ENCODE measurements around the gene PAK5.

PAK5 gene

GRCh38 chr20:9626357-9626756, 212.5 kb downstream of the PAK5 start:
- H3K4me3 ChIP-seq (ENCODE audit: low read depth, low read length): no peak overlapping the region

GRCh38 chr20:9617940-9618339, 220.9 kb downstream of the PAK5 start:
- no peak overlapping the region for H3K4me3 ChIP-seq (ENCODE audit: low read depth, low read length)

DNA sequence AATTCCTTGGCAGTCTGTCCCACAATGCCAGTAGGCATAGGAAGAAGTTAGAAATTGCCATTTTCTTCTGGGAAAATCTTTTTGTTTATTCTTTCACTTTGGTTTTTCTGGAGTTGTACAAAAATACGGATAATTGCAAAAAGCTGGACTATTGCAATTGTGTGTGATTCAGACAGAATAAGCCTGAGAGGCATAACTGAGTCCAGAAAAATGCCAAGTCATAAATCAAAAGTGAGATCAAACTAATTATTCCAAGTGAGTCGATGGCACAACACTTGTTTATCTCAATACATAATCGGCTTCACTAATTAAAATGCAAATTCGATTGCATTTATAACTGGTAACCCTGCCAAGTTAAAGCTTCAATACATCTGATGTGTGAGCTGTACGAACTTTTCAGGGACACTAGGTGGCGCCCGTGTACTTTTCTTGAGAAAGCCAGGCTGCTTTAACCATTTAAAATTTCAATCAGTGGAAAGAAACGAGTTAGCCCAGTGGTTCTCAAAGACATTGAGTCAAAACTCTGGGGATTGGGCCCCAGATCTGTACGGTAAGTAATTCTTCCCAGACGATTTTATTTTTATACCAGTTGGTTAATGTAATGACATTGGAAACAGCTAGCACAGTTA, 221.9 kb downstream of the PAK5 start:
- H3K4me3 ChIP-seq (ENCODE audit: low read depth, low read length): no peak overlapping the region

DNA sequence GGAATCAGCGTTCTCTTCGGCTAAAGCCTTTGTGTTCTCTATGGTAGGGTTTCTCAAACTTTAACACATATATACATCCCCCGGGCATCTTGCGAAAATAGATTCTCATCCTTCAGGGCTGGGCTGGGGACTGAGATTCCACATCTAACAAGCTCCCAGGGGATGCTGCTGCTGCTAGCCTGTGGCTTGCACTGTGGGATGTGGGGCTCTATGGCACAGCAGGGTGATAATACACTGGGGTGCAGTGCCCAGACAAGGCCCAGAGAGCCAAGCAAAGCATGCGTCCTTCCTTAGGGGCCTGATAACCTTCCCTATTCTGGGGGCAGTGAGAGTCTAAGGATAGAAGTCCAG, 222.4 kb downstream of the PAK5 start:
- H3K4me3 ChIP-seq (ENCODE audit: low read depth, low read length): no peak overlapping the region

GRCh38 chr20:9615766-9616454, 223.0 kb downstream of the PAK5 start:
- no peak overlapping the region for H3K4me3 ChIP-seq (ENCODE audit: low read depth, low read length)

DNA sequence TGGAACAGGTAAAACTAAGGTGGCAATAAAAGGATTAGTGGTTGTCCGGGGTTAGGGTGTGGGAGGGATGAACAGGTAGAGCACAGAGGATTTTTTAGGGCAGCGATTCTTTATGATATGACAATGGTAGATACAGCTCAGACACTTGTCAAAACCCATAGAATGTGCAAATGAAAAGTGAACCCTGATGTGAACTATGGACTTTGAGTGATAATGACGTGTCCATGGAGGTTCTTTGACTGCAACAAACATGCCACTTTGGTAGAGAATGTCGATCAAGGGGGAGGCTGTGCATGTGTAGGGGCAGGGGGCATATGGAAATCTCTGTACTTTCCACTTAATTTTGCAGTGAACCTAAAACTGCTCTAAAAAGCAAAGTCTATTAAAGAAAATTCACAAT, 223.8 kb downstream of the PAK5 start:
- H3K4me3 ChIP-seq (ENCODE audit: low read depth, low read length): no peak overlapping the region

GRCh38 chr20:9613871-9614270, 225.0 kb downstream of the PAK5 start:
- no peak overlapping the region for H3K4me3 ChIP-seq (ENCODE audit: low read depth, low read length)

DNA sequence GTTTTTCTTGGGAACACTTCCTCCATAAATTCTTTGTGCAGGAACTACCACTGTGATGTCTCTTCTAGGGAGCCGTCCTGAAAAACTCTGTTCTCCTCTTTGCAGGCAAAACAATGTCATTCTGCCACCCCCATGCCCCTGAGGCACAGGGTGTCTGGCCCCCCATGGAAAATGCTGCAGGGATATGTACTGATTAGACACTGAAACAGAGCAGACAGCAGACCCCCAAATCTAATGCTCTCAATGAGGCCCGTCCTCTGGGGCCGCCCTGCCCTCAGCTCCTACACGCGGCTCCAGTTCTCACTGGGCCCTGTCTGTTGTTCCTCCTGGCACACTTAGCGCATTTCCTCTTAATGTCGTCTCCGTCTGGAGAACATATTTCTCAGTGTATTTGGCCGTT, 227.0 kb downstream of the PAK5 start:
- no peak overlapping the region for H3K4me3 ChIP-seq (ENCODE audit: low read depth, low read length)

DNA sequence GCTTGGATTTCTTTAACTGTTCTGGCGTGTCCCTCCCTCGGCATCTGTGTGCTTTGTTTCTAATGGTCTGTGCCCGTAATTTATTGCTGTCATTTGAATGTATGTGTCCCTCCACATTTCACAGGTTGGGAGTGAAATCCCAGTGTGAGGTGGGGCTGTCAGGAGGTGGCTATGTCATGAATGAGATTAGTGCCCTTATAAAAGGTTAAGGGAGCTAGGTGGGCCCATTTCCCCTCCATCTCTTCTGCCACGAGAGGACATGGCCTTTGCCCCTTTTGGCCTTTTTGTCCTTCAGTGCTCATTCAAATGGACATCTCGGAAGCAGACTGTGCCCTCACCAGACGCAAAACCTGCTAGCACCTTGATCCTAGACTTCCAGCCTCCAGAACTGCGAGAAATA, 228.2 kb downstream of the PAK5 start:
- no peak overlapping the region for H3K4me3 ChIP-seq (ENCODE audit: low read depth, low read length)

GRCh38 chr20:9609887-9610502, 228.9 kb downstream of the PAK5 start:
- H3K4me3 ChIP-seq (ENCODE audit: low read depth, low read length): no peak overlapping the region

- no peak overlapping the region for H3K4me3 ChIP-seq (ENCODE audit: low read depth, low read length)
Measured at GRCh38 chr20:9608639-9609340, 230.1 kb downstream of the PAK5 start.

- H3K4me3 ChIP-seq (ENCODE audit: low read depth, low read length): no peak overlapping the region
Measured at GRCh38 chr20:9602847-9603183, 236.1 kb downstream of the PAK5 start.

DNA sequence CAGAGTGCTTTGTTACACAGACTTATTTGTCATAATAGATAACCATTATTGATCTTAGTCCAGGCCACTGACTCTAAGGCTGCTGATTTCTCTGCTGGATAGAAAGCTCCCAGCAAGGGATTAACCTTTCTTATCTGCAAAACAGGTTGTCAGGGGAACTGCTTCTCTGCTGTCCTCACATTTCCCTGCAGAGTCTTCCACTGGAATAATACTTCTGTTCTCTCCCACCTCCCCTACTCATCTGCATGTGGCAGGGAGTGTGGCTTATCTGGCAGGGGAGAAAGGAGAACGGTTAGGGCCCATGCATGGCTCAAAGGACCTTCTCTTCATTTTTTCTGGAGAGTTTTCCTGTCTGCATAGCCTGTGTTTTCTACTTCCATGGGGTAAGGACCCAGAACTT, 238.3 kb downstream of the PAK5 start:
- no peak overlapping the region for H3K4me3 ChIP-seq (ENCODE audit: low read depth, low read length)

GRCh38 chr20:9597547-9597946, 241.3 kb downstream of the PAK5 start:
- H3K4me3 ChIP-seq (ENCODE audit: low read depth, low read length): no peak overlapping the region

DNA sequence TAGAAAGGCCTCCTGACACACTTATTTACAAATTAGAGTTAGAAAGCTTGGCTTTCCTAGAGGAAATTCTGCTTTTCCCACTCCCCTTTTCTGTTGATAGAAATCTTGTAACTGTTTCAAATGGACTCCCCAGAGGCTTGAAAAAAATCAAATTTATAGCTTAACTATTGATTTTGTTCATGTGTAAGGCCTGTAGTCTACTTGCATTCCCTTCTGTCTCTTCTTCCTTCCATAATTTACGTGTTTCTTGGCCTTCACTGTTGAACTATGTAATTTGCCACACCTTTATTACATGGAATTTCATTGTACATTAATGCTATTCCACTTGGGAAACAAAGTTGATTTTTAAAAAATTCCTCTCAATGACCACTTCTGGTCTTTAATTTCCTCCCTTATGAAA, 243.1 kb downstream of the PAK5 start:
- H3K4me3 ChIP-seq (ENCODE audit: low read depth, low read length): no peak overlapping the region

DNA sequence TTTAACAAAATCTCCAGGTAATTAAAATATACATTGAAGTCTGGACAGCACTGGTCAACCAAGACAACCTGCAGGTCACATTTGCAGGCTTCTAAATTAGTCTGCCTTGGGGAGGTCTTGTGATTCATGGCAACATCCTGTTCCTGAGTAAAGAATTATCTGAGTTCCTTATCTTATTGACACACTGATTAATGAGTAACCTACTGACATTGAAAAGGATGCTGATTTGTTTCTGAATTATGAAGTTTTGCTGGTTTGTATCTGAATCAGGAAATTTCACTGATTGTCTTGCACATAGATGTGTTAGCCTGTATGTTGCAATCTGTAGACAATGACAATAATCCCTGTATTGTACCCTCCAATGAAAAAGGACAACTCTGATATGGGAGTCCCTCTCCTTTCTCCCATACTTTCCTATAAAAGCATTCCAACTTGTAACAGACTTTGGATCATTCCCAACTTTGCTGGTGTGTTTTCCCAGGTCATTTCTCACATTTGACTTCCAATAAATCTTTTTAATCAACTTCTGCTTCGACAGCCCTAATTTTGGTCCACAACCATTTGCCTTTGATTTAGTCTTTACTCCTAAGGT, 244.5 kb downstream of the PAK5 start:
- no peak overlapping the region for H3K4me3 ChIP-seq (ENCODE audit: low read depth, low read length)

DNA sequence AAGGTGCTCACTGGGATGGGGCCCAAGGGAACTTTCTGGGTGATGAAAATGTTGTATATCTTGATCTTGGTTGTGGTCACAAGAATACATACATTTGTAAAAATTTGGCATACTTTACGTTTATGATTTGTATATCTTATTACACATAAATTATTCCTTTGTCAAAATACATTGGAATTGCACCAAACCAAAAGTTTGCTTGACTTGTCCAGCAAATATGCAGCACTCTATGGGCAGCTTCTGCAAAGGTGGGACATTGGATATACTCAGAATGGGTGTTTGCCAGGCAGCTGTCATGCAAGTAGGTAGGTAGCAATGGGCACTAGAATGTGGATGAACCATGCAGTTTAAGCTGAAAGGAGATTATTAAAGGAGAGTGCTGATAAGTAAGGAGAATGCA, 246.5 kb downstream of the PAK5 start:
- no peak overlapping the region for H3K4me3 ChIP-seq (ENCODE audit: low read depth, low read length)

- no peak overlapping the region for H3K4me3 ChIP-seq (ENCODE audit: low read depth, low read length)
Measured at GRCh38 chr20:9591080-9591479, 247.8 kb downstream of the PAK5 start.

GRCh38 chr20:9590189-9590588, 248.7 kb downstream of the PAK5 start:
- H3K4me3 ChIP-seq (ENCODE audit: low read depth, low read length): no peak overlapping the region

DNA sequence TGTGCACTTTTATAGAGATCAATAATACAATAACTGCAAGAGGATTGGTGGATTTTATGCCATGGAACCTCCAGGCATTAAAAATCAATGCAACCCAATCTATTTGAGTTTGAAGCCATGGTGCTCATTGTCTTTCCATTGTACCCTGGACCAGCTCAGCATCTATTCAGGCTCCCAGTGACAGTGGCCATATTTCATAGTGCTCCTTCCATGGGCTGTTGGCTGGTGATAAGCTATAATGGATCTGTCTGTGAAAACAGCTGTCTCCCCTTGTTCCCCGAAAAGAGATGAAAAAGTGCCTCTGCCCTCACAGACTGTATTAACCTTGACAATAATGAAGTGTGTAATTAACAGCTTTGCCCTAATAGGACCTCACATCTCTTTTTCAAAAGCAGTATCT, 250.2 kb downstream of the PAK5 start:
- no peak overlapping the region for H3K4me3 ChIP-seq (ENCODE audit: low read depth, low read length)

GRCh38 chr20:9583151-9583550, 255.7 kb downstream of the PAK5 start:
- H3K4me3 ChIP-seq (ENCODE audit: low read depth, low read length): no peak overlapping the region

DNA sequence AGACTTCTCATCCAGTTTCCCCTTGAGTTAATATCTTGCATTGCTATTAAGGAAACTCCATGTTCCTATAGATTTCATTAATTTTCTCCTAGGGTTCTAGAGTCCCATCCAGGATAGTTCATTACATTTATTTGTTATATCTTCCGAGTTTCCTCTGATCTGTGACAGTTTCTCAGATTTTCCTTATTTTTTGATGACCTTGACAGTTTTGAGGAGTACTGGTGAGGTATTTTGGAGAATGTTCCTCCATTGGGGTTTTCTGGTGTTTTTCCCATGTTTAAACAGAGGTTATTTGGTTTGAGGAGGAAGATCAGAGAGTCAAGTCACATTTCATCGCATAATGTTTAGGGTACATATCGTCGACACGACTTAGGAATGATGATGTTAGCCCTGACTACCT, 256.7 kb downstream of the PAK5 start:
- H3K4me3 ChIP-seq (ENCODE audit: low read depth, low read length): no peak overlapping the region
